Heart left ventricle (tissue), 16 donors: Measurements from ENCODE around the gene SRSF6. TPM values are rescaled to one million over a fixed set of nuclear protein-coding genes. Genes with fewer than 3 reads are reported as not detected.
"Not testable (repeated sequence)": the region's sequence is repeated elsewhere in the genome, so short reads cannot be mapped to it uniquely, and the experiment has no call there.

ENCODE experiments used
- ATAC-seq, 4 donors: fragments of 200-7000 bp; cut with Tn5 transposase; one replicate each; pipeline ENCODE4 v1.9.1; 2020 to 2022; ENCODE audit warnings: moderate library complexity in 4 of 4, mild to moderate bottlenecking in 3 of 4, moderate number of reproducible peaks in 1 of 4
- DNase-seq, 5 donors: peaks; one replicate each; pipeline ENCODE4 v3.0.0-alpha.2; 2020
- H3K27ac ChIP-seq, 12 donors: fragments of 200-600 bp; sonication (generic) in 4 of 12; one replicate each; pipeline versions ENCODE4 v1.5.0 to v1.8.0; 2016 to 2022; ENCODE audit warnings: mild to moderate bottlenecking in 2 of 12
- H3K27me3 ChIP-seq, 9 donors: fragments of 200-600 bp; sonication (generic) in 2 of 9; one replicate each; pipeline versions ENCODE4 v1.5.1 to v1.8.0; 2016 to 2022; ENCODE audit warnings: mild to moderate bottlenecking in 3 of 9
- H3K36me3 ChIP-seq, 9 donors: fragments of 200-600 bp; sonication (generic) in 2 of 9; one replicate each; pipeline versions ENCODE4 v1.5.0 to v1.8.0; 2018 to 2022; ENCODE audit warnings: mild to moderate bottlenecking in 2 of 9
- H3K4me1 ChIP-seq, 12 donors: fragments of 200-600 bp; sonication (generic) in 4 of 12; one replicate each; pipeline versions ENCODE4 v1.5.0 to v1.8.0; 2016 to 2022; ENCODE audit warnings: mild to moderate bottlenecking in 3 of 12
- H3K4me3 ChIP-seq, 12 donors: fragments of 200-600 bp; sonication (generic) in 4 of 12; one replicate each; pipeline versions ENCODE4 v1.5.0 to v1.8.0; 2017 to 2022; ENCODE audit warnings: mild to moderate bottlenecking in 9 of 12, moderate library complexity in 4 of 12
- H3K9me3 ChIP-seq, 12 donors: fragments of 200-600 bp; sonication (generic) in 4 of 12; one replicate each; pipeline versions ENCODE4 v1.5.0 to v1.8.0; 2016 to 2022; ENCODE audit warnings: mild to moderate bottlenecking in 1 of 12
- CTCF ChIP-seq, 12 donors: fragments of 200-600 bp; sonication (generic) in 4 of 12; IDR thresholded peaks; one replicate each; pipeline versions ENCODE4 v1.5.0 to v1.8.0; 2018 to 2022; ENCODE audit warnings: antibody characterized with exemption in 12 of 12, mild to moderate bottlenecking in 5 of 12
- POLR2A ChIP-seq, 2 donors: fragments of 450-650 bp; IDR thresholded peaks; one replicate each; pipeline ENCODE4 v1.6.1; 2017; ENCODE audit warnings: antibody characterized with exemption in 2 of 2, mild to moderate bottlenecking in 2 of 2, moderate library complexity in 2 of 2
- WGBS, 4 donors: extraction: QIAGEN DNeasy Blood & Tissue Kit in 2 of 4; methylation state at CpG; one replicate each; pipeline versions ENCODE4 v1.1.5 to v1.1.7; 2013 to 2018; 5-methylcytosine and 5-hydroxymethylcytosine counted together
- intact Hi-C, 10 donors: fragments of 100-400 bp; cut with DNase I; formaldehyde crosslinking; loops; one replicate each; pipeline versions ENCODE4 v1.11.1 to v1.14.2; 2022
- polyA plus RNA-seq, 2 donors: library from polyadenylated mRNA; stranded (reverse); fragments of 200-250 nt; gene quantifications; one replicate each; pipeline ENCODE4 v1.2.3, GENCODE V29; 2013
- total RNA-seq, 9 donors: library from RNA; depleted of rRNA in 2 of 9; stranded (reverse); fragments of >200 nt in 2 of 9; fragmentation: NEBNext Ultra II Directional in 3 of 9; extraction: Animal tissue kit (Norgen Biotek cat#: 25700) in 3 of 9; gene quantifications; one replicate each; pipeline versions ENCODE4 v1.1.0 to v1.2.4, GENCODE V29; 2016 to 2023
- donor health status: ischemic (EF 13 %, LVEDD 7.1; RV severe dilation, severe dysfunction).
- donor health status: healthy with polysubstance abuse.
- donor health status: DM: no; HTN: yes; CAD: no.
- donor health status: DM: no; HTN: no; CAD: no.
- donor health status: ischemic (EF 25% LVEDD 6.9; RV normal size, moderate dysfunction).
- donor health status: ischemic (EF 25% LVEDD 5.7; RV mildly dilated, moderate dysfunction).
- donor health status: healthy.
- donor health status: DM: yes; HTN: yes; CAD: no.
- donor health status: ischemic (EF 35%, LVEDD 5.7; RV mildly dilated, moderate dysfunction).
- donor health status: nonischemic (EF 11% LVEDD 7.7; RV severe dilation, severe dysfunction).
- donor health status: DM: yes; HTN: yes; CAD: no.
- donor health status: PGD.
- donor health status: ischemic (EF 29% LVEDD 5.4; RV normal size, mild dysfunction).
- donor health status: nonischemic (EF 23%, LVEDD 6.1; RV moderate dilation, normal function).

Gene SRSF6
- total and polyA plus RNA-seq, 11 donors, result 21.0 to 69.7 (median 44.8) TPM

- DNase-seq, result no peak
- WGBS, 4 donors, result 25 to 32% (median 26%) methylated on average over 9 of the region's 9 CpGs
- intact Hi-C loops, result loop anchor here in 4 of 10 donors (5.0 to 10.0 kb wide), 3 partner anchors 628 to 636 kb away; no protein-coding TSS in a partner anchor
- Histone ChIP-seq H3K4me1 (peaks cover 0 to 10% (median 0%) of the 10 kb centered on the region in 12 donors), H3K4me3 (no peak overlapping the region), H3K36me3 (no peaks in the 10 kb centered on the region), H3K27me3 (peaks cover 0 to 10% (median 2%) of the 10 kb centered on the region in 9 donors), H3K27ac (no peak overlapping the region), H3K9me3 (no peaks in the 10 kb centered on the region)
- peak; percentile 15 to 67 (median 65) for ATAC-seq
- peak; percentile 47 to 68 (median 58) for TF ChIP-seq CTCF (IDR thresholded peaks at IDR 0.05)
- TF ChIP-seq POLR2A (IDR thresholded peaks at IDR 0.05), result no peak
Measured at GRCh38 chr20:43448748-43449535, 8.8 kb upstream of the SRSF6 start.

GRCh38 chr20:43450841-43451799 lies 6.6 kb upstream of the SRSF6 start:
- Histone ChIP-seq H3K4me1 (peaks cover 0 to 10% (median 0%) of the 10 kb centered on the region in 12 donors), H3K36me3 (no peaks in the 10 kb centered on the region), H3K27me3 (peaks cover 0 to 9% (median 0%) of the 10 kb centered on the region in 9 donors), H3K27ac (no peak overlapping the region), H3K4me3 (no peak overlapping the region), H3K9me3 (no peaks in the 10 kb centered on the region)
- TF ChIP-seq CTCF (IDR thresholded peaks at IDR 0.05) (no peak), POLR2A (IDR thresholded peaks at IDR 0.05) (no peak)
- intact Hi-C loops, result loop anchor here in 4 of 10 donors (10.0 kb wide), 4 partner anchors 64 to 174 kb away; partner anchors contain the start of gene IFT52 (in 1 of the 4)
- ATAC-seq (no peak), DNase-seq (no peak)
- 72 to 76% (median 75%) methylated on average over 14 of the region's 14 CpGs for WGBS, 4 donors

GRCh38 chr20:43452404-43453126 lies 5.1 kb upstream of the SRSF6 start:
- ATAC-seq (no peak), DNase-seq (no peak)
- H3K4me1 ChIP-seq, result peaks cover 0 to 19% (median 5%) of the 10 kb centered on the region in 12 donors
- H3K27me3 ChIP-seq, result peaks cover 0 to 7% (median 0%) of the 10 kb centered on the region in 9 donors
- no peak overlapping the region for H3K27ac ChIP-seq
- no peak for TF ChIP-seq CTCF (IDR thresholded peaks at IDR 0.05)
- TF ChIP-seq POLR2A (IDR thresholded peaks at IDR 0.05), result no peak
- H3K9me3 ChIP-seq, result no peaks in the 10 kb centered on the region
- 89 to 93% (median 92%) methylated on average over 15 of the region's 15 CpGs for WGBS, 4 donors
- no peaks in the 10 kb centered on the region for H3K36me3 ChIP-seq
- no peak overlapping the region for H3K4me3 ChIP-seq
- intact Hi-C loops, result loop anchor here in 4 of 10 donors (10.0 kb wide), 4 partner anchors 62 to 172 kb away; partner anchors contain the start of gene IFT52 (in 1 of the 4)

- H3K9me3 ChIP-seq, DNase-seq, H3K27me3 ChIP-seq, ATAC-seq, H3K27ac ChIP-seq: not testable (repeated sequence)
- intact Hi-C loops, result loop anchor here in 6 of 10 donors (2.0 to 10.0 kb wide), 7 partner anchors 56 to 169 kb away; partner anchors contain the start of gene IFT52 (in 3 of the 6)
- peak overlapping the region in 4 of 12 donors; percentile 73 to 95 (median 90) for H3K4me3 ChIP-seq
- 88 to 93% (median 91%) methylated on average over 8 of the region's 8 CpGs for WGBS, 4 donors
- peaks cover 0 to 24% (median 17%) of the 10 kb centered on the region in 12 donors for H3K4me1 ChIP-seq
- H3K36me3 ChIP-seq, result peaks cover 0 to 25% (median 24%) of the 10 kb centered on the region in 9 donors
Measured at GRCh38 chr20:43456252-43456651, 1.4 kb upstream of the SRSF6 start.
